Stimulated activated naive CD4-positive, alpha-beta T cell treated with Interleukin-2 at 50 U/mL for 16 hours (primary cell): ENCODE results near the gene STX12.
"Not testable (repeated sequence)": the region's sequence is repeated elsewhere in the genome, so short reads cannot be mapped to it uniquely, and the experiment has no call there.

ENCODE experiments used
- DNase-seq: peaks from one replicate; lab custom pipeline; 2025; lab: John Stamatoyannopoulos, UW

Gene STX12

GRCh38 chr1:27775336-27775735, 2.3 kb downstream of the STX12 start:
- DNase-seq: not testable (repeated sequence)

- not testable (repeated sequence) for DNase-seq
These were observed 3.3 kb downstream of the STX12 start for GRCh38 chr1:27776276-27776675.

GRCh38 chr1:27778056-27778455, 5.0 kb downstream of the STX12 start:
- DNase-seq: no peak

GRCh38 chr1:27779122-27779521, 6.1 kb downstream of the STX12 start:
- no peak for DNase-seq

GRCh38 chr1:27782950-27783349, 9.9 kb downstream of the STX12 start:
- DNase-seq: no peak

- DNase-seq: no peak
These were observed 11.7 kb downstream of the STX12 start for GRCh38 chr1:27784700-27785099.

DNA sequence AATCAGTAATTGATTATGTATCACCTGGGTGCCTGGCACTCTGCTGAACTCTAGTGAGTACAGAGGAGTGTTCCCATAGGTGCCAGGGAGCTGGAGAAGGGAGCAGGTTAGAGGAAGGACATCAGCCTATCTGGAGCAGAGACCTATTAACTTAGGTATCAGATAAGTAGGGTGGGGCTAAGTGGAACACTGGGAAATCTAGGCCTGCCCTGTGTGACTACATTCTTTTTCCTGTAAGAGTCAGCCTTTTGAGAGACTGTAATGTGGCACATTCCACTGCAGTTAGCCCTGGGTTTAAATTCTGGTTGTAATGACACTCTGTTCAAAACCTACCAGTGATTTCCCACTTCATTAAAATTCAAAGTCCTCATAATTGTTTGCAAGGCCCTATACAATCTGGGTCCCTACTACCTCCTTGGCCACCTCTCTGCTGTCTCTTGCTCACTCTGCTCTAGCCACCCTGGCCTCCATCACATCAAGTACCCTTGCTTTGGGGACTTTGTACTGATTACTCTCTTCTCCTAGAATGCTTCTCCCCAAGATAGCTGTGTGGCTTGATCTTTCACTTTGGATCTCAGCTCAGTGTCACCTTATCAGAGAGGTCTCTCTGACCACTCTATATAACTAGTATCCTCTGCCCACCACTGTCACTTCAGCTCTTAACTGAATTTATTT, 12.9 kb downstream of the STX12 start:
- no peak for DNase-seq

DNA sequence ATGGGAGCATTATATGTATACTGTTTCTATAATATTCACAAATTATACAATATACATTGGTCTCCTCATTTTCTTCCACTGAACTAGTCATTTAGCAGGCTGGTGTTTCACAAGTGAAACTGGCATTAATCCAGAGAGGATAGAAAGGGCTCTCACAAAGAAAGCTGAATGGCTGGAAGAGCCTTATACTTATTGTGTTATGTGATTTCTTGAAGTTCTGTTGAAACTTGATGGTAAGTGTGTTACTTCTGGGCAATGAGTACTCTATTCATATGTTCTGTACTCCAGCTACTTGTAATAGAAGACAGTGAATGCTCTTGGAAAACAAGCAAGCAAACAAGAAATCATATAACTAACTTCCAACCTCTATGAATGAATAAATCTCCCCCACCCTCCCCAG, 14.9 kb downstream of the STX12 start:
- no peak for DNase-seq

DNA sequence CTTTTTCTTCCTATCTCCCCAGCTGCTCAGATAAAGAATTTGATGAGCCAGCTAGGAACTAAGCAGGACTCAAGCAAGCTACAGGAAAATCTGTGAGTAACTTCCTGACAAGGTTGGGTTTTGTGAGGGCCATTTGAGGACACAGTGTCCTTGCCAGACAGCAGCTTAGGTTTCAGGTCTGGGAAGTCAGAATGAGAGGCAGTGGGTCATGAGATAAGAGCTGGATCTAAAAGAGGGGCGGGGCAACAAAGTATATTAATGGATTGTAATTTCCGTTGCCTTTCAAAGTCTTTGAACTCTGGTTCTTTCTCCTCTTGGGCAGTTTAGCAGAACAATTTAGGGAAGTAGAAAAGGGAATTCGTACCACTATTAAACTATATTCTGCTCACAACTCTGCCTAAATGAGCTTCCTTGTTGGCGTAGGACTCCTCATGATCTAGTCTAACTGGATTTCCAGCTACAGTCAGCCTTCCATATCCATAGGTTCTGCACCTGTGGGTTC, 16.6 kb downstream of the STX12 start:
- DNase-seq: no peak

DNA sequence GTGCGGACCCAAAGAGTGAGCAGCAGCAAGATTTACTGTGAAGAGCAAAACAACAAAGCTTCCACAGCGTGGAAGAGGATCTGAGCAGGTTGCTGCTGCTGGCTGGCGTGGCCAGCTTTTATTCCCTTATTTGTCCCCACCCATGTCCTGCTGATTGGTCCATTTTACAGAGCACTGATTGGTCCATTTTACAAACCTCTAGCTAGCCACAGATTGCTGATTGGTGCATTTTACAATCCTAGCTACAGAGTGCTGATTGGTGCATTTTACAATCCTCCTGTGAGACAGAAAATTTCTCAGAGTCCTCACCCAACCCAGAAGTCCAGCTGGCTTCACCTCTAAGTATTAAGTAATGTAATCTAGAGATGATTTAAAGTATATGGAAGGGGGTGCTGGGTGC, 17.3 kb downstream of the STX12 start:
- not testable (repeated sequence) for DNase-seq

DNA sequence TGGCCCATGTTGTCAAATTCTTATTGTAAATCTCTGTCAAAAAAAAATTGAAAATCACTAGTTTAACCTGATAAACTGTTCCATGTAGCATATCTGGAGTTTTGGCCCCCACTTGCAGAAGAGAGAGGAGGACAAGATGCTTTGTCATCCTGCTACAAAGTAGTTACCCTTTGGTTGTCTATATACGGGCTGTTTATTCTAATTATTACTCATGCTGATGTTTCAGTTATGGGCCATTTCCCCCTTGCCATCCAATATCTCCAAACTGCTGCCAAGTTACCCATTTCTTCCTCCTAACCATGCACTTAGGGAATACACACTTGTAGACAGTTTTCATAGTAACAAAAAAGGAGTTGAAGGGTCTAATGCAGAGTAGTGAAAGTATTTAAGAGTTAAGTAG, 22.6 kb downstream of the STX12 start:
- DNase-seq: no peak

DNA sequence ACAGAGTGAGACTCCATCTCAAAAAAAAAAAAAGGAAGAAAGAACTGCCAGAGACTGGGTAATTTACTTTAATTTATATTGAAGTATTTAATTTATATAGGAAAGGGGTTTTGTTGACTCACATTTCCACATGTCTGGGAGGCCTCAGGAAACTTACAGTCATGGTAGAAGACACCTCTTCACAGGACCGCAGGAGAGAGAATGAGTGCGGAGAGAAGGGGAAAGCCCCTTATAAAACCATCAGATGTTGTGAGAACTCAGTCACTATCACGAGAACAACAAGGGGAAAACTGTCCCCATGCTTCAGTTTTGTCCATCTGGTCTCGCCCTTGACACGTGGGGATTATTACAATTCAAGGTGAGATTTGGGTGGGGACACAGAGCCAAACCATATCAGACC, 31.8 kb downstream of the STX12 start:
- DNase-seq: peak; percentile 4

- DNase-seq: no peak
These were observed 33.7 kb downstream of the STX12 start for GRCh38 chr1:27806758-27807157.

GRCh38 chr1:27807385-27807784, 34.4 kb downstream of the STX12 start:
- DNase-seq: no peak

- not testable (repeated sequence) for DNase-seq
These were observed 35.1 kb downstream of the STX12 start for GRCh38 chr1:27808131-27808530.

DNA sequence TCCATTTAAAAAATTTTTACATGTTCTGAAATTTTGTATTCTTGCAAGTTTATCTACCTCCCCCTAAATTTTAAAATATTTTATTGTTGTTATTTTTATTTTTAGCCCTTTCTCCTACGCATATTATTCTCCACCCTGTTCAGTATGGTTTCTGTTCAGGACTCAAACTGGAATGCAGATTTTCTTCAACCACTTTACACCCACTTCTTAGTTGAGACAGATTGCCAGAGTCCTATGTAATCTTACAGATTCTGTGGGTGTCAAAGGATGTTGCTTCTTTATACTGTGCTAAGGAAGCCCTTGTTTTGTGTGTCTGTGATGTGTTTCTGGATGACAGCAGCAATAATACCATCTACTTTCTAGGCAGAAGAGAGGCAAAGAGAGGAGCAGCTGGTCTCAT, 36.9 kb downstream of the STX12 start:
- DNase-seq: no peak

GRCh38 chr1:27811741-27812500, 38.9 kb downstream of the STX12 start:
- DNase-seq: no peak

DNA sequence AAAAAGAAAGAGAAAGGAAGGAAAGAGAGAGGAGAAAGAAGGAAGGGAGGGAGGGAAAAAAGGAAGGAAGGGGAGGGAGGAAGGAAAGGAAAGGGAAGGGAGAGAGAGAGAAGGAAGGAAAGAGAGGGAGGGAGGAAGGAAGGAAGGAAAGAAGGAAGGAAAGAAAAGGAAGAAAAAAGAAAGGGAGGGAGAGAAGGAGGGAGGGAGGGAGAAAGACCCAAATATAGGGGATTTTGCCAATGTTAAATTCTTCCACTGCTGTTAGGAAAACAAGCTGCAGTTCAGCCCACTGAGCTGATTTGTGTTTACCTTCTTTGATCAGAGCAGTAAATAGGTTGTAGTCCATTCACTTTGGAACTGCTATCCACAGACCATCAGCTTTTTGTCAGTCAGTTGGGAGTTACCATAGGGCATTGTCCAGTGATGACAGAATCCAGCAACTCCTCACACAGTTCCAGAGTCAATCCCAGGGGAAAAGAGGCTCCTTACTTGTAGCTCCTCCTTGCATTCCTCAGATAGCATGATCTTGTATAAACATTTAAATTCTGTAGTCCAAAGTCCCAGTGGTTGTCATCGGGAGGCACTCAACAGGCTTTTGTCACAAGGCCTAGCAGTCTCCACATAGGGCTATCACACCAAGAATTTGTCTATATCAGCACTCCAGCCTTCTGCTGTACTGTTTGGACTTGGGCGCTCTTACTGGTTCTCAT, 44.1 kb downstream of the STX12 start:
- no peak for DNase-seq

- no peak for DNase-seq
These were observed 48.8 kb downstream of the STX12 start for GRCh38 chr1:27821761-27822315.

GRCh38 chr1:27823784-27824183, 50.8 kb downstream of the STX12 start:
- DNase-seq: no peak

- no peak for DNase-seq
These were observed 51.4 kb downstream of the STX12 start for GRCh38 chr1:27824411-27824810.

DNA sequence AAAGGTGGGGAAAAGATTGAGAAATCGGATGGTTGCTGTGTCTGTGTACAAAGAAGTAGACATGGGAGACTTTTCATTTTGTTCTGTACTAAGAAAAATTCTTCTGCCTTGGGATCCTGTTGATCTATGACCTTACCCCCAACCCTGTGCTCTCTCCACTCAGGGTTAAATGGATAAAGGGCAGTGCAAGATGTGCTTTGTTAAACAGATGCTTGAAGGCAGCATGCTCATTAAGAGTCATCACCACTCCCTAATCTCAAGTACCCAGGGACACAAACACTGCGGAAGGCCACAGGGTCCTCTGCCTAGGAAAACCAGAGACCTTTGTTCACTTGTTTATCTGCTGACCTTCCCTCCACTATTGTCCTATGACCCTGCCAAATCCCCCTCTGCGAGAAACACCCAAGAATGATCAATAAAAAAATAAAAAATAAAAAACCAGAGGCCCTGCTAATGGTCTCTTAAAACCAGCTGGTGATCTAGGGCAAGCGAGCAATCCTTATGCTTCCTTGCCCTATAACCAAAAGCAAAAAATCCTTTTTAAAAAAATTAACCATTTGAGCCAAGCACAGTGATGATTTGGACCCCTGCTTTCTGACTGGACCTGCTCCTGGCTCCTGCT, 56.4 kb downstream of the STX12 start:
- not testable (repeated sequence) for DNase-seq
